RPMI7951 (cell line): ENCODE results near the gene RGS9BP. TPM values are rescaled to one million over a fixed set of nuclear protein-coding genes. Genes with fewer than 3 reads are reported as not detected.
"Not testable (repeated sequence)": the region's sequence is repeated elsewhere in the genome, so short reads cannot be mapped to it uniquely, and the experiment has no call there.

Source experiments
- DNase-seq: peaks from one replicate; pipeline ENCODE4 v3.0.0-alpha.2; 2012; ENCODE audit warnings: low read depth
- total RNA-seq: library from RNA; depleted of rRNA; stranded (reverse); fragments of >200 nt; shearing (Covaris generic); gene quantifications from 2 replicates; pipeline ENCODE4 v1.2.3, GENCODE V29; 2014

The RGS9BP gene
- total RNA-seq, 1 experiment from 2014 or later, result 0.72 TPM

DNA sequence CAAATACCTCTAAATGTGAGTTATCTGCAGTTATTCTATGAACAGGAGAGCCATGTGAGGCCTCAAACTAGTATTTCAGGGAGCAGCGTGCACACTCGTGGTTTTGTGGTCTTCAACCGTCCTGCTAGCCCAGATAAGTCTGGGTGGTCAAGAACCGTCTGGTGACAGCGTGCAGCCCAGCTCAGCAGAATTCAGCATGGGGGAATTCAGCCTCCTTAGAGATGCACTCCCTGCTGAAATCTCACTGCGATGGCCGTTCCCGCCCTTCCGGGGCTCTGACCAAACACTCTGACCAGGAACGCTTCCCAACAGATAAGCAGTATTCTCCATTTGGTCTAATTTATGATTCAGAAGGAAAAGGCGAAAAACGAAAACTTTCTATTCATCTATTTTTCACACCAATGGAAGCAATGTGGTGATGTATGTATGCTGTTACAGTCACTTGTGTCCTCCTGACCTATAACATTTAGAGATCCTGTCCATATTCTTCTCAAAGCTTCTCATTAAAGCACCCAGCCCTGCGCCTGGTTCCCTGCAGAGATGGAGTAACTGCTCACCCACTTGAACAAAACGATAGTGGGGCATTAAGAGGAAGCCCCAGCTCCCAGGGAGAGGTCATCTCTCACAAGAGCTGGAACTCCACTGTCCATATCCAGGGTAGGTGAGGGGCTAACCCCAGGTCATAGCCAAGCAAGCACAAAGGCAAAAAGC lies 3.6 kb upstream of the RGS9BP start:
- DNase-seq, result no peak

DNA sequence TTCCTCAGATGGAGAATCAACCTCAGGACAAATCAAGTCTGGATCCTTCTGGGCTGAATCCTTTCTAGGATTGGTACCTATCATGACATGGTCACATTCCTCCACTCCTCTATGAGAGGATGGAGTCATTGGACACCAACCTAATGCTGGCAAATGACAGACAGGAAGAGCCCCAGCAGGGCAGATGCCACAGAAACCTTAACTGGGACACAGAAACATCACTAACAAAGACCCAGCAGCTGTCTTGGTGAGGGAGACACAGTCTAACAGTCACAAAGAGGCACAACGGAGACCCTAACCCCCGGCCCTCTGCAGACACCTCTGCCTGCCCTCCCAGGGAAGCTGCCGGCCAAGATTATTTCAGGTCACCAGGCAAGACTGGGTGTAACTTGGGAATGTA lies 2.8 kb upstream of the RGS9BP start:
- DNase-seq, result no peak

DNA sequence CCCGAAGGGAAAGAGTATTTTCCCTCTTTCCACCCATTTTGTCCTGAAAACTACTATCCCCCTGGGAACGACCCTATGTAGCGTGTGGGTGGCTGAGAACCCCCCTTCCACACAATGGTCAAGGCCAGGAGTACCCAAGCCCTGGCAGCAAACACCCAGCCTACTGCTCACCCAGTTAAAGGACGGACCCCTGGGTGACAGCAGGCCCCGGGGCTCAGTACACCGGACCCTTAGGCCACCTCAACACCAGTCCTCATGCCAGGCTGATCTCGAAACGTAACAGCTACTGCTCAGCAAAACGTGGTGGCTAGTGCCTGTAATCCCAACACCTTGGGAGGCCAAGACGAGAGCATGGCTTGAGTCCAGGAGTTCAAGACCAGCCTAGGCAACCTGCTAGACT lies 2.1 kb upstream of the RGS9BP start:
- DNase-seq, result no peak

DNA sequence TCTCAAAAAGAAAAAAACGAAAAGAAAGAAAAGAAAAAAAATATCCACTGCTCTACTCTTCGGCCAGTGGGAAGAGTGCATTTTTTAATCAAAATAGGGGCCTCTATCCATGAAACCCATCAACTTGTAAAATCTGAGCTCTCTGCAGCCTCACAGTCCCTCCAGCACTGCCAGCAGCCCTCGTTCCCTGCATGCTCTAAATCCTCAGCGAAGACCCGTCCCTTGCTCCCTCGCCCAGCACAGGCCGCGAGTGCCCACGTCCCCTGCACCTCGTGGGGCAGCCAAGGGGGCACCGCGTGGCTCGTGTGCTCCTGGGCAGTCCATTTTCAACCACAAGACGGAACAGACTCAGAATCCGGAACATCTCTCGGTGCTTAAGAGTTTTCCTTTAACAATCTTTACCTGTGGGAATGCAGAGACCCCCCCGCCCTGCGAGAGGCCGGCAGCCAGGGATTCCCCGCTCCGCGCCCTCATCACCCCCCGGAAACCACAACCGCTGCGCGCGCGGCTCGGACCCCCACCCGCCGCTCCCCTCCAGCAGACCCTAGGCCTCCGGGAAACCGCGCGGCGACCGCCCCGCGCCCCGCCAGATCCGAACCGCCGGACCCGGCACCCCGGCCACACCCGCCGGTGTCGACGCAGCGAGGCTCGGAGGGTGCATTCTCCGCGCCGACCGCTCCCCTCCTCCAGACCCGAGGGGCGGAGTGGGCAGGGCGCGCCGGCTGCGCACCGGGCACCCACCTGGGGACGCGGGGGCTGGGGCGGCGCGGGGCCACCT lies 1.3 kb upstream of the RGS9BP start:
- no peak for DNase-seq

DNA sequence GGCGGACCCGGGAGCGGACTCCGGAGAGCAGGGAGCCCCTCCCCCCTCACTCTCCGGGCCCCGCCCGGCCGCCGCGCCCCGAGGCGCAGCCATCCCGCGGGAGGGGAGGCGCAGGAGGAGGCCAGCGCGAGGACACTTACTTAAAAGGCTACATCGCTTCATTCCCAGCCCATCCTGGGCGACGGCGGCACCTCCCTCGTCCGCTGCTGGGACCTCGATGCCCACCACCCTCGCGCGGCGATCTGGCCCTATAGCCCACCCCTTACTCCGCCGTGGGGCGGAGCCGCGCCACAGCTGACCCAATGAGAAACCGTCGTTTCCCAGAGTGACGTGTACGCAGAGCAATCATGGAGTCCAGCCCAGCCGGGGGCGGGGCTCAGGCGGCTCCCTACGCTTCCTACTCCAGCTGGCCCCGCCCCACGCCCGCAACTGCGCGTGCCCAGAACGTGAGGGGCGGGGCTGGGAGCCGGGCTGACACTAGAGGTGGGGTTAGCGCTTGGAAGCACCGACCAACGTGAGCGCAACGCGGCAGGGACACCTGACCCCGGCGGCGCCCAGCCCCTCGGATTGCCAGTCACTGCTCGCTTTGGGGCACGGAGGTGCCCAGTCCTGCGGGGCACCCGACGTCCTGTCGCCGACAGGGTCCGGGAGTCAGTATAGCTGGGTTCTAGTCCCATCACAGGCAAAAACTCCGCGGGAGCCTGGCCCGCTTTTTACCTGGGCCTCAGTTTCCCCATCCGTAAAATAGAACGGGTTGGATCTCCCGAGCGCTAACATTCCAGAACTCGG lies 523 bp upstream of the RGS9BP start, which contains the start of gene ANKRD27:
Gene ANKRD27, minus strand, starts transcription at position 250 of the 789 bp plus-strand sequence. CDS start 16,165 bp downstream, outside the sequence.
- peak; percentile 97 for DNase-seq

DNA sequence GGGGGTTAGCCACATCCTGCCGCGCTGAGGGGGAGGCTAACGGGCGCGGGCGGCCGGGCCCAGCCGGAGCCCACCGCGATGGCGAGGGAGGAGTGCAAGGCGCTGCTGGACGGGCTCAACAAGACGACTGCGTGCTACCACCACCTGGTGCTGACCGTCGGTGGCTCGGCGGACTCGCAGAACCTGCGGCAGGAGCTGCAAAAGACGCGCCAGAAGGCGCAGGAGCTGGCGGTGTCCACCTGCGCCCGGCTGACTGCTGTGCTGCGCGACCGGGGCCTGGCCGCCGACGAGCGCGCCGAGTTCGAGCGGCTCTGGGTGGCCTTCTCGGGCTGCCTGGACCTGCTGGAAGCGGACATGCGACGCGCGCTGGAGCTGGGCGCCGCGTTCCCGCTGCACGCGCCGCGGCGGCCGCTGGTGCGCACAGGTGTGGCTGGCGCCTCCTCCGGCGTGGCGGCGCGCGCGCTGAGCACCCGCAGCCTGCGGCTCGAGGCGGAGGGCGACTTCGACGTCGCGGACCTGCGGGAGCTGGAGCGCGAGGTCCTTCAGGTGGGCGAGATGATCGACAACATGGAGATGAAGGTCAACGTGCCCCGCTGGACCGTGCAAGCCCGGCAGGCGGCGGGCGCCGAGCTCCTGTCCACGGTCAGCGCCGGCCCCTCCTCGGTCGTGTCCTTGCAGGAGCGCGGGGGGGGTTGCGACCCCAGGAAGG lies 692 bp downstream of the RGS9BP start:
- no peak for DNase-seq

DNA sequence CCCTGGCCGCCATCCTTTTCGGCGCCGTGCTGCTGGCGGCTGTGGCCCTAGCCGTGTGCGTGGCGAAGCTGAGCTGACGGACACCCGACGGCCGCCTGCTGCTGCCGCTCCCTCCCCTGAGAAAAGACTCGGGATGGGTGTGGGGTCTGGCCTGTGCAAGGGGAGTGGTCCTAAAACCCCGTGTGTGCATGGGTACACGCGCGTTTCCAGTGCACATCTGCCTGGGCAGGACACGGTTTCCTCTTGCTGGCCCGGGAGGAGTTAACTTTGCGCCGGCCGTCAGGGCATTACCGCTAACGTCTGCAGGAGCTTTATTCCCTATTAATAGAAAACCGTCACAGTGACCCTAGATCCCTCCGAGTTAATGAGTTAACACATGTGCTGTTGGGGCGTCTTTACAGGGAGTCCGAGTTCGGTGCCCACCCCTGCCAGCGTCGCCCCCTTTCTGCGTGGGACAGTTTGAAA lies 1.3 kb downstream of the RGS9BP start:
- DNase-seq, result no peak

DNA sequence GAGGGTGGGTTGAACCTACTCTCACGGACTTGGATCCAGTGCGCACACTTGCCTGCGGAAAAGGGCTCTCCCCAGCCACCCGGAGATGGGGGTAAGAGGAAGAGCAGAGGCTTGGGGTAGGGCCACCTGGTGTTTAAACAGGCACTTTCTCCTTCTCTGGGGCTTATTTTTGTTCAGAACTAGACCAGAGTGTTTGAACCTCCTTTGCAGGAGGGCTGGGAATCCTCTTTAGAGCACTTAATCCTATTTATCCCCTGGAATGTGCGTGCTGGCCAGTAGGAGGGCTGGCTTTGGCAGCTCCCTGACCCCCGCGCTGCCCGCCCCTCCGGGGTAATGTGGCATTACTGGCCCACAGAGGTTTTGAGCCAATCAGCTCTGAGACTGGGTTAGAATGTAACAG lies 2.0 kb downstream of the RGS9BP start:
- DNase-seq, result no peak

DNA sequence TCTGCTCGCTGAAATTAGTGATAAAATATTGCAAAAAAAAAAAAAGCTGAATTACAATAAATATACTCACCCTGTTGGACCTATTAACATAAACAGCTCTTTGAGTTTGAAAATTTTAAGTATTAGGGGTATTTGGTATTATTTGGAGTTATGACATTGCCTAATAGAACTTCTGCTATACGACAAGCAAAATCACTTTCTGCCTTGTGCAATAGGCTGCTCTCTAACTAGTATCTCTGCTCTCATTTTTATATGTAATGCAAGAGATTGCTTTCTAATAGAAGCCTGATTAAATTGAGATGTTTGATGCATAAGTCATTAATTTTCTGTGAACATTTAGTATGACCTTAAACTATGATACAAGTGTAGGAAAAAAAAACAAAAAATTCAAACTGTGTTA lies 5.3 kb downstream of the RGS9BP start:
- DNase-seq, result no peak

DNA sequence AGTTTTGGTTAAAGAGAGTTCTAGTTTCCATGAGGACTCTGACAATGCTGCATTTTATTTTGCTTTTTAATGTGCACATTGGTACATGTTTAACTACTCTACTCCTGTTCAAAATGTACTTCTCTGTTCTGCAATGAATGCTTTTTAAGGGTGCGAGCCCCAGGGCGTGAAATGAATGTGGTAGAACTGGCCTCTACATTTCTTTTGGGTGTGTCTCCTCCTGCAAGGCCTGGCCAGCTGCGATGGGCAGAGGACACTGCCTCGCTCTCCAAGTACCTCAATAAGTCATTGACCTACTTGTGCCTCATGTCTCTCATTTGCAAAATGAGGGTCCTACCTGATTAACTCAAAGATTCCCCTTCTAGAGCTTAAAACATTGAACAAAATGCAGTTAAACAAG lies 6.7 kb downstream of the RGS9BP start:
- no peak for DNase-seq

DNA sequence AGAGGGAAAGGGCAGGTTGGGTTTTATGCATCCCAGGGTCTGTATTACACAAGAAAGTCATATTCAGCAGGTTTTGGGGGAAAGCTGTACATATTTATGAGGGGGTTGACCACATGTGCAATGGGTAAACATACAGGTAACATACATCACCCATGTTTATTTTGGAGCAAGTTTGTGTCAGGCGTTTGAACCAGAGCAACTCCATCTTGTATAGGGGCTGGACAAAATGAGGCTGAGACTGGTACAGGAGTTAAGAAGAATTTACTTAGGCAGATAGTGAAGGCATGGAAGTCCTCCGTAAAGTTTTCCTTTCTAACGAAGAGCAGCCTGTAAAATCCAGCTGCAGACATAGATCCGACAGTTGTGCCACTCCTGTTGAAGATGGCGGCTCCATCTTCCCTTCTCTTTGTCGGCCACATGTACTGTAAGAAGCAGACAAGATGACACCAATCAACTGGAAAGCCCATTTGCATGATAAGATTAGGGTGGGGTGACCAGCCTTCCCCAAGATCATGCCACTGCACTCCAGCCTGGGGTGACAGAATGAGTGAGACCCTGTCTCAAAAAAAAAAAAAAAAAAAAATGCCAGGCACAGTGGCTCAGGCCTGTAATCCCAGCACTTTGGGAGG lies 11.3 kb downstream of the RGS9BP start:
- no peak for DNase-seq

DNA sequence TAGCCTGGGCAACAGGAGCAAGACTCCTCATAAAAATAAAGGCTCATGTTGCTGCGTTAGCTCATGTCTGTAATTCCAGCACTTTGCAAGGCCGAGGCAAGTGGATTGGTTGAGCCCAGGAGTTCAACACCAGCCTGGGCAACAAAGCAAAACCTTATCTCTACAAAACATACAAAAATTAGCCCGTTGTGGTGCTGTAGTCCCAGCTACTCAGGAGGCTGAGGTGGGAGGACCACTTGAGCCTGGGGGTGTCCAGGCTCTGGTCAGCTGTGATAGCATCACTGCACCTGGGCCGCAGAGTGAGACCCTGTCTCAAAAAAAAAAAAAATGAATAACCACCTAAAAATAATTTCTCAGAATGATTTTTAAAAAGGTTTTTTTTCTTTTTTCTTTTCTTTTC lies 12.0 kb downstream of the RGS9BP start:
- DNase-seq, result no peak

DNA sequence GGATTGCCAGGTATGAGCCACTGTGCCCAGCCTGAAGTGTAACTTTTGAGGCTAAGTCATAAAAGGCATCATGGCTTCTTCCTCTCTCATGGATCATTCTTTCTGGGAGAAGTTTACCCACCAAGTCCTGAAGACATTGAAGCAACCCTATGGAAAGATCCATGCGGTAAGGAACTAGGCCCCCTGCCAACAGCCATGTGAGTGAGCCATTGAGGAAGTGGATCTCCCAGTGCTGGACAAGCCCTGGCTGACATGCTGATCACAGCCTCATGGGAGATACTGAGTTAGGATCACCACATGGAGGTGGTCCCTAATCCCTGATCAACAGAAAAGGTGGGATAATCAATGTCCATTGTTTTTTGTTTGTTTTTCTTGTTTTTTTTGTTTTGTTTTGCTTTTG lies 12.7 kb downstream of the RGS9BP start:
- DNase-seq, result no peak

DNA sequence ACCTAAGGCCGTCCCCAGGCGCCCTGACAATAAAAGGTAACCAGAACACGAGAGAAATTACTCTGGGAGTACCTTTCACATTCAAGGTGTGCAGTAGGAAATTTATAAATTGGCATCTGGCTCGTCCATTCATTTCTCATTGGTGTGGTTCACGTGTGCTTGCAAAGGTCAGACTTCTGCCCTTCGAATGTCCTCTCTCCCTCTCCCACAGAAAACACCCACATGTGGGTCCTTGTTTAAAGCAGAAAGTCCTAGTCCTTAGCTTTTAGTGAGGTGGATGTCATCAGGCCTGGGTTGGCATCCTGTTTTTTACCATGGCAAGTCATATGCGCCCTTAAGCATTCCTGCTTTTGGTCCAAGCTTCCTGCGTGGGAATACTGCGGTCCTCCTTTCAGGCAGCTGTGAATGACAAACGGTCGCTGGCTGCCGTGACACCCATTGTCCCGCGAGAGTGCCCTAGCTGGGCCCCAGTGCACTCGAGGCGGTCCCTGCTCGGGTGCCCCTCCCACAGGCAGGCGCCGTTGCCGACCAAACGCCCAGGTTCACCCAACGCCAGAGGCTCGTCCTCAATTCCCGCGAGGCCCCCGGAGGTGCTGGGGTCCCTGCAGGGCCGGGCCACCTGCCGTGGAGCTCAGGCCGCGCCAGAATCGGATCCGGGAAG lies 15.8 kb downstream of the RGS9BP start, which contains the start of gene NUDT19:
Gene NUDT19, plus strand, starts transcription at position 531 of the 661 bp plus-strand sequence. CDS start 140 bp downstream, outside the sequence.
- peak; percentile 91 for DNase-seq

DNA sequence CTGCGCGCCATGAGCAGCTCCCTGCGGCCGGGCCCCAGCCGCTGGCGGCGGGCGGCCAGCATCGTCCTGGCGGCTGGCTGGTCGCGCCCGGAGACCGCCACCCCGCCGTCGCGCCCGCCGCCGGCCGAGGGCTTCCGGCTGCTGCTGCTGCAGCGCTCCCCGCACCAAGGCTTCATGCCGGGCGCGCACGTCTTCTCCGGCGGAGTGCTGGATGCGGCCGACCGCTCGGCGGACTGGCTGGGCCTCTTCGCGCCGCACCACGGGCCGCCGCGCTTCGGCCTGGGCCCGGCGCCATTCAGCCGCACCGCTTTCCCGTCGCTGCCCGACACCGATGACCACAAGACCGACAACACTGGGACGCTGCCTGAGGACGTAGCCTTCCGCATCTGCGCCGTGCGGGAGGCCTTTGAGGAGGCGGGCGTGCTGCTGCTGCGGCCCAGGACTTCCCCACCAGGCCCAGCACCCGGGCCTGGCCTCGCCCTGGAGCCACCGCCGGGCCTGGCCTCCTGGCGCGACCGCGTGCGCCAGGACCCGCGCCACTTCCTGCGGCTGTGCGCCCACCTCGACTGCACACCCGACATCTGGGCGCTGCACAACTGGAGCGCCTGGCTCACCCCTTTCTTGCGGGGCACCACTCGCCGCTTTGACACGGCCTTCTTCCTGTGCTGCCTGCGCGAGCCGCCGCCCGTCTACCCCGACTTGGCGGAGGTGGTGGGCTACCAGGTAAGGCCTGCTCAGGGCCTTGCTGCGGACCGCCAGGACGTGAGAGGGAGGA lies 16.5 kb downstream of the RGS9BP start:
- DNase-seq, result peak; percentile 77

DNA sequence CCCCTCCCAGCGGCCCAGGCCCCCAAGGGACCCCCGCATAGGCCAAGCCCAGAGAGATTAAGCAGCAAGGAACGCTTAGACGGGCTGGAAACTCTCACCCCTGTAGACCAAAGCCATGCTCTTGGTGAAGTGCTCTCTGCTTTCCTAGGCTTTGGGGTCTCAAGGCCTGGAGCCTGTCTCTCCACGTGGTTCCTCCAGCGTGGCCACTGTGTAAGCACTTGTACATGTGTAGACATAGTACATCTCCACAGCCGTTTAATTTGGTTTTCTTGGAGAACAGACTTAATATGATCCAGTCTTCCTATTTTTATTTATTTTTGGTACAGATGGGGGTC lies 17.0 kb downstream of the RGS9BP start:
- no peak for DNase-seq

DNA sequence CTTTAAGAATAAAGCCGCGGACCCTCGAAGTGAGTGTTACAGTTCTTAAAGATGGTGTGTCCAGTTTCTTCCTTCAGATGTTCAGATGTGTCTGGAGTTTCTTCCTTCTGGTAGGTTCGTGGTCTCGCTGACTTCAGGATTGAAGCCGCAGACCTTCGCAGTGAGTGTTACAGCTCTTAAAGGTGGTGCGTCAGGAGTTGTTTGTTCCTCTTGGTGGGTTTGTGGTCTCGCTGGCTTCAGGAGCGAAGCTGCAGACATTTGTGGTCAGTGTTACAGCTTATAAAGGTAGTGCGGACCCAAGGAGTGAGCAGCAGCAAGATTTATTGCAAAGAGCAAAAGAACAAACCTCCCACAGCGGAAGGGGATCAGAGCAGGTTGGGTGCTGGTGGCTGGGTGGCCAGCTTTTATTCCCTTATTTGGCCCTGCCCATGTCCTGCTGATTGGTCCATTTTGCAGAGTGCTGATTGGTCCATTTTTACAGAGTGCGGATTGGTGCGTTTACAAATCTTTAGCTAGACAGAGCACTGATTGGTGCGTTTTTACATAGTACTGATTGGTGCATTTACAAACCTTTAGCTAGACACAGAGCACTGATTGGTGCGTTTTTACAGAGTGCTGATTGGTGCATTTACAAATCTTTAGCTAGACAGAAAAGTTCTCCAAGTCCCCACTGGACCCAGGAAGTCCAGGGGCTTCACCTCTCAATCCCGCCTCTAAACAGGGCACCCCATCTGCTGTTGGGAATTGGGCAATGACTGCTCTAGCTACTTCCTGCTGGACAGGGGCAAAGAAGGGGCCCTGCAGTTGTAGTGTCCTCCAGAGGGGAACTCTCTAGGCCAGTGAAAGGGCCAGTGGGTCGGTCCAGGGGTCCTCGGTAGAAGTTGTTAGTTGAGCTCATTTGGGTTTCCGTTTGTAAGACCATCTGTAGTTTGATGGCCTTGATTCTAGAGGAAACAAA lies 17.8 kb downstream of the RGS9BP start:
- DNase-seq, result peak; percentile 32

DNA sequence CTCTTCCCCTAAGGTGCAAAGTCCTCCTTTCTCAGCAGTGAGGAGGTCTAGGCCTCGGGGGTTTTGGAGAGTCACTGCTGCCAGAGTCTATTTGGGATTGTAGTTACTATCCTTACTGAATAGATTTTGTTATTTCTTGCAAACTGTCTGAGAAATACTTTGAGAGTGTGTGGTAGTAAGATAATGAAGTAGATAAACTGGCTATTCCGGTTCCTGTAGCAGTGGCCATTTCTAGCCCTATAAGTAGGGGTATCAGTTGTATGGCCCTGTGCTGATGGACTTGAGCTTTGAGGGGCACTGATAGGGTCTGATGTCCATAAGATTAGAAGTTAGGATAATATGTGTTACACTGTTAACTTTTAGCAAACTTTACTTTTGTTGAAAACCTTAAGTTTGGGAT lies 18.7 kb downstream of the RGS9BP start:
- DNase-seq, result not testable (repeated sequence)

DNA sequence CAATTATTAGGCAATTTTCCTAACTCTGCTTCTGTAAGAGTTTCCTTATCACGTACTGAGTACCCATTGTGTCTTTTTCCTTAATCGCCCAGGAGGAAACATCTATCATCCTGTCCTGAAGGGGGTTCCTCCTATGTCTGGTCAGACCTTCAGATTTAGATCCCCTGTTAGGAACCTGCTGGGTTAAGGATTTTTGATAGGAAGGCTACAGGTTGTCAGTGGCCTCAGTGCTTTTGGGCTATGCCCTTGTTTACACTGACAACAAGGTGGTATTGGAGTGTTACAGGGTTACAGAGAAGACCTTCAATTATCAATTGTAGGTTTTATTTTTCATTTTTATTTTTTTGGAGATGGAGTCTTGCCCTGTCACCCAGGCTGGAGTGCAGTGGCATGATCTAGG lies 19.2 kb downstream of the RGS9BP start:
- not testable (repeated sequence) for DNase-seq
